H1 (cell line): ENCODE results near the gene RPP25L. TPM values are rescaled to one million over a fixed set of nuclear protein-coding genes. Genes with fewer than 3 reads are reported as not detected.

ENCODE experiments used
- HDAC6 ChIP-seq: IDR thresholded peaks from one replicate; pipeline ENCODE4 v1.7.1; 2012; ENCODE audit warnings: low read depth, mild to moderate bottlenecking, inconsistent platforms, low read length, moderate library complexity
- polyA plus RNA-seq, 7 experiments: library from polyadenylated mRNA; depleted of rRNA in 3 of 7; stranded (reverse) in 5 of 7; unstranded in 2 of 7; fragments of >200 nt in 5 of 7; fragments of 200-250 nt in 2 of 7; gene quantifications; 1 replicate in 5 of 7; 2 replicates in 1 of 7; 4 replicates in 1 of 7; pipeline versions ENCODE4 v1.2.1 to v1.2.3, GENCODE V29; 2011 to 2013; ENCODE audit warnings: missing spikeins in 2 of 7, mixed read lengths in 2 of 7
- total RNA-seq: library from RNA; stranded (reverse); fragmentation: NEBNext Ultra II Directional; extraction: Animal tissue kit (Norgen Biotek cat#: 25700); gene quantifications from 2 replicates; pipeline ENCODE4 v1.2.1, GENCODE V29; 2021

The RPP25L gene
- total and polyA plus RNA-seq, 2 of the 8 experiments (the other 6 are each of a cell fraction or from before 2014, with no cell fraction given), result 21.6 to 75.0 TPM

DNA sequence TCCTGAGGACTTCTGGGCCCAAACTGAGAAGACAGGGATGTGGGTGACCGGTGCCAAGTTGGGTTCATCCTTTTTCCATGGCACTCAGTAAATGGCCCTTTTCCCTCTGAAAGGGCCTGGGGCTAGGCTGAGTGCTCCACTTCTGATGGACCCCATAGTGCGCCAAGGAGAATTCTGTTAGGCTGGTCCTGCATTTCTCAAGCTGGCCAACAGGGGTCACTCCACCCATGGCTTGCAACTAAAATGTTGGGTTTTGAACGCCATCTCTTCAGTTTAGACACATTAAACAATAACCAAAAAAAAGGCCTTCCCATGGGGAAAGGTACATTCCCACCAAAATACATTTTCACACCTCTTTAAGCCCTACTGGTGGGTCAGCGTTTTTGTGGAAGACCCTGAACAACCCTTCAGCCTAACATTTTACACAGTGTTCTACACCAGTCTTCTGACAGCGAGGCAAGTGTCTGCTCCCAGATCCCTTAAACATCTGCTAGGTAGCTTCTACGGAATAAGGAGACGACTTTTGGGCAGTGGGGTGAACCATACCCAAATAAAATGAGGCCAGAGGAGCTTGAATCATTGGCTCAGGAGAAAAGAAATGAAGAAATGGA, 49.7 kb downstream of the RPP25L start (continued):
- no peak for TF ChIP-seq HDAC6
